GM19328 (cell line): ENCODE data around the gene SPSB4.
"Not testable (repeated sequence)": the region's sequence is repeated elsewhere in the genome, so short reads cannot be mapped to it uniquely, and the experiment has no call there.

Experiments
- ATAC-seq: cut with Tn5 transposase; IDR thresholded peaks from one replicate; pipeline ENCODE4 v1.9.1; 2021; ENCODE audit warnings: mild to moderate bottlenecking, moderate library complexity; ENCODE audit not compliant: unreplicated experiment

SPSB4 gene

GRCh38 chr3:141114179-141114745 is 63.1 kb downstream of the SPSB4 start:
- no peak for ATAC-seq

- ATAC-seq = no peak
Observed at GRCh38 chr3:141114816-141115460, 63.8 kb downstream of the SPSB4 start.

- no peak for ATAC-seq
Observed at GRCh38 chr3:141115789-141116541, 64.8 kb downstream of the SPSB4 start.

GRCh38 chr3:141116721-141117120 is 65.6 kb downstream of the SPSB4 start:
- no peak for ATAC-seq

- ATAC-seq = not testable (repeated sequence)
Observed at GRCh38 chr3:141117982-141118381, 66.8 kb downstream of the SPSB4 start.

- ATAC-seq = no peak
Observed at GRCh38 chr3:141122455-141123030, 71.4 kb downstream of the SPSB4 start.

GRCh38 chr3:141123677-141124410 is 72.7 kb downstream of the SPSB4 start:
- no peak for ATAC-seq

GRCh38 chr3:141124715-141125114 is 73.6 kb downstream of the SPSB4 start:
- ATAC-seq = no peak

GRCh38 chr3:141125351-141125750 is 74.2 kb downstream of the SPSB4 start:
- ATAC-seq = no peak

- no peak for ATAC-seq
Observed at GRCh38 chr3:141126661-141127343, 75.7 kb downstream of the SPSB4 start.

- ATAC-seq = no peak
Observed at GRCh38 chr3:141127344-141128125, 76.4 kb downstream of the SPSB4 start.

GRCh38 chr3:141128126-141128777 is 77.1 kb downstream of the SPSB4 start:
- ATAC-seq = no peak

- no peak for ATAC-seq
Observed at GRCh38 chr3:141129049-141129448, 77.9 kb downstream of the SPSB4 start.

- no peak for ATAC-seq
Observed at GRCh38 chr3:141129541-141130011, 78.4 kb downstream of the SPSB4 start.

GRCh38 chr3:141143517-141143916 is 92.4 kb downstream of the SPSB4 start:
- no peak for ATAC-seq

- no peak for ATAC-seq
Observed at GRCh38 chr3:141146979-141147470, 95.9 kb downstream of the SPSB4 start.

GRCh38 chr3:141147657-141148056 is 96.5 kb downstream of the SPSB4 start:
- ATAC-seq = no peak

- no peak for ATAC-seq
Observed at GRCh38 chr3:141148169-141148568, 97.0 kb downstream of the SPSB4 start.

GRCh38 chr3:141148770-141149169 is 97.6 kb downstream of the SPSB4 start:
- ATAC-seq = no peak
